Duodenal mucosa (tissue), 2 donors: ENCODE measurements around the gene METTL8.
"Not testable (repeated sequence)": the region's sequence is repeated elsewhere in the genome, so short reads cannot be mapped to it uniquely, and the experiment has no call there.

ENCODE experiments used
- H3K27ac ChIP-seq: one replicate; pipeline ENCODE4 v1.7.0; 2013; ENCODE audit warnings: low read depth, low read length
- H3K27me3 ChIP-seq, 2 donors: one replicate each; pipeline ENCODE4 v1.7.0; 2013; ENCODE audit warnings: low read length in 2 of 2, control low read depth in 1 of 2; ENCODE audit not compliant: insufficient read depth in 2 of 2, control insufficient read depth in 1 of 2
- H3K36me3 ChIP-seq, 2 donors: one replicate each; pipeline ENCODE4 v1.7.0; 2013; ENCODE audit warnings: low read length in 2 of 2, control low read depth in 1 of 2; ENCODE audit not compliant: insufficient read depth in 2 of 2, control insufficient read depth in 1 of 2
- H3K4me1 ChIP-seq, 2 donors: one replicate each; pipeline ENCODE4 v1.7.0; 2013; ENCODE audit warnings: low read length in 2 of 2, control low read depth in 1 of 2; ENCODE audit not compliant: insufficient read depth in 2 of 2, control insufficient read depth in 1 of 2
- H3K4me3 ChIP-seq, 2 donors: one replicate each; pipeline ENCODE4 v1.7.0; 2013; ENCODE audit warnings: low read length in 2 of 2, low read depth in 1 of 2
- H3K9ac ChIP-seq, 2 donors: one replicate each; pipeline ENCODE4 v1.7.0; 2013; ENCODE audit warnings: low read length in 2 of 2, low read depth in 1 of 2
- H3K9me3 ChIP-seq, 2 donors: one replicate each; pipeline ENCODE4 v1.7.0; 2013; ENCODE audit warnings: low read length in 2 of 2, control low read depth in 1 of 2; ENCODE audit not compliant: control insufficient read depth in 1 of 2

METTL8 gene

DNA sequence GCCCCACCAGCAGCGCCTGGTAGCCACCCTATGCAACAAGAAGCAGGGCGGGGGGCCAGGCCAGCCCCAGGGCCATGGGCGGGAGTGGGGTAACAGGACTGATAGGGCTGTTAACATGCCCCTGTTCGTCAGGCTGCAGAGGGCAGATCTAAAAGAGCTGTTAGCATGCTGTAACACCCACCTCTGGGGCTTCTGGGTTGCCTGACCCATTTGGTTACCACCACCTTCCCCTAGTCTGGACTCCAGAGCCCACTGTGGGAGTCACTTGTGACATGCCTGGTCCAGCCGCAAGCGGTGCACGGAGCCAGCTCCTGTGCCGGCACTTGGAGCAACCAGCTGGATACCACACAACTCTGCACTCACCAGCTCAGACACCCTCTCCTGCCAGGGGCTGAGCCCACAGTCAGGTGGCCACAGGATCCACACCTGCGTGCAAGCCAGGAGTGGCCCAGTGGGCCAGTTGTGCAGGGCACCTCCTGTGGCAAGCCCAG lies 2.1 kb downstream of the METTL8 start:
- H3K9ac ChIP-seq, result no peak overlapping the region
- H3K9me3 ChIP-seq, result no peaks in the 10 kb centered on the region
- no peak overlapping the region for H3K4me3 ChIP-seq
- peaks cover 0 to 5% of the 10 kb centered on the region in 2 donors for H3K36me3 ChIP-seq
- no peak overlapping the region for H3K27ac ChIP-seq
- H3K4me1 ChIP-seq, result peaks cover 17 to 27% of the 10 kb centered on the region in 2 donors
- no peaks in the 10 kb centered on the region for H3K27me3 ChIP-seq

DNA sequence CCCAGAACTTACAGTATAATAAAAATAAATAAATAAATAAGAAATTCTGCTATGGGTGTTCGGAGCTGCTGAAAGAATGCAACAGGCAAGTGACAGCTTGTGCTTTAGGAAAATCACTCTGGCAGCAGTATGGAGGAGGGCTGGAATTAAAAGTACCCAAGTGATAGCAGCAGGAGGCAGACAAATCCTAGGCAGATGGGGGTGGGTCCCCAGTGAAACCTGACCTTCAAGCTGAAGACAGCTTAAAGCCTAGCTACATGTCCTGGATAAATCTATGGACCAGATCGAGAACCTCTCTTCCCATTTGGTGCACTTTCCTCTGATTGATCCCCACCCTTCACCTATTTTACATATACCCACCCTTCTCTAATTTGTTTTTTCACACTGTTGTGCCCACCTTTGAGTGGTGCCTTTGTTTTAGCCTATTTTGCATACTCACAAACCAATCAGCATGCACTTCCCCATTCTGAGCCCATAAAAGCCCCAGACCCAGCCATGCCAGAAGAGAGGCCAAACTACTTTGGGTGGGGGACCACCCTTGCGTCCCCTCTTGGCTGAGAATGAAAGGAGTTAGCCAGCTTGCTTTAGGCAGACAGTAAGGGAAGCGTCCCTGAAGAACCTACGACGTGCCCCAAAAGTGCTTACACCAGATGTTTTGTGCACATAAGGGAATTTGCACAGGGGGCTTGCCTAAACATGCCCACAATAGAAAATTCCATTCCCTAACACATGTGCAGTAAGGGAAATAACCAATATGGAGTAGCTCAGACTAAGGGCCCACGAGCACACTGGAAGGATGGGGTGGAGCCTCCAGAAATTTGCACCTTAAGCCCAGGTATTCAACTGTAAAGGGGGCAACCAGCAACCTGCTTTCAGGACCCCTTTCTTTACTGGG lies 3.0 kb downstream of the METTL8 start:
- Histone ChIP-seq H3K4me3 (no peak overlapping the region), H3K9ac (no peak overlapping the region), H3K27ac (no peak overlapping the region), H3K9me3 (no peaks in the 10 kb centered on the region), H3K27me3 (no peaks in the 10 kb centered on the region), H3K4me1 (peaks cover 17 to 26% of the 10 kb centered on the region in 2 donors), H3K36me3 (no peaks in the 10 kb centered on the region)

GRCh38 chr2:171422710-171423495 lies 10.9 kb downstream of the METTL8 start:
- H3K4me1 ChIP-seq, H3K36me3 ChIP-seq, H3K4me3 ChIP-seq, H3K9ac ChIP-seq, H3K27ac ChIP-seq, H3K27me3 ChIP-seq: not testable (repeated sequence)
- H3K9me3 ChIP-seq, result peaks cover 8 to 20% of the 10 kb centered on the region in 2 donors

- Histone ChIP-seq H3K9ac (no peak overlapping the region), H3K4me3 (no peak overlapping the region), H3K36me3 (no peaks in the 10 kb centered on the region), H3K27me3 (no peaks in the 10 kb centered on the region), H3K4me1 (peaks cover 0 to 4% of the 10 kb centered on the region in 2 donors), H3K27ac (no peak overlapping the region), H3K9me3 (peaks cover 8 to 20% of the 10 kb centered on the region in 2 donors)
These were observed 12.8 kb downstream of the METTL8 start for GRCh38 chr2:171420728-171421563.

DNA sequence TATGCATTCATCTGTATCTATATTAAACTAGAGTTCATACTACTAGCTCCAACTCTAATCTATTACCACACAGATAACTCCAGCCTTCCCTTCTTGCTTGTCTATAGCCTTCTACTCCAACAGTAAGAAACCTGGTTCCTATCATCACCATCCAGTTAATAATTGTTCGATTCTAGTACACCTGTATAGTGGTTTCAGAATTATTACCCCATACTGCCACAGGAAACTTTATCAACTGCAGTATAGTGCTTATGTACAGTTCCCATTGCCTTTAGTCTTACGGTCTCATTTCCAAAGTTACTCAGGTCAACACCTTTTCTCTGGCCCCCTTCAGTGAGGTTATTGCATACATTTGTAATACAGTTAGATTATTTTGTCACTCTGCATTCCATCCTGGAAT lies 14.5 kb downstream of the METTL8 start:
- no peak overlapping the region for H3K27ac ChIP-seq
- H3K9me3 ChIP-seq, result peaks cover 8 to 13% of the 10 kb centered on the region in 2 donors
- no peak overlapping the region for H3K4me3 ChIP-seq
- no peaks in the 10 kb centered on the region for H3K27me3 ChIP-seq
- peaks cover 0 to 4% of the 10 kb centered on the region in 2 donors for H3K4me1 ChIP-seq
- H3K36me3 ChIP-seq, result no peaks in the 10 kb centered on the region
- H3K9ac ChIP-seq, result no peak overlapping the region

GRCh38 chr2:171416009-171416926 lies 17.5 kb downstream of the METTL8 start:
- Histone ChIP-seq H3K36me3 (no peaks in the 10 kb centered on the region), H3K27ac (no peak overlapping the region), H3K4me1 (peaks cover 0 to 4% of the 10 kb centered on the region in 2 donors), H3K9me3 (no peaks in the 10 kb centered on the region), H3K4me3 (no peak overlapping the region), H3K27me3 (no peaks in the 10 kb centered on the region), H3K9ac (no peak overlapping the region)

- H3K9me3 ChIP-seq, H3K27me3 ChIP-seq, H3K36me3 ChIP-seq, H3K4me1 ChIP-seq, H3K4me3 ChIP-seq, H3K9ac ChIP-seq, H3K27ac ChIP-seq: not testable (repeated sequence)
These were observed 19.1 kb downstream of the METTL8 start for GRCh38 chr2:171414645-171415044.

GRCh38 chr2:171412571-171413175 lies 21.1 kb downstream of the METTL8 start:
- Histone ChIP-seq H3K4me3 (no peak overlapping the region), H3K9me3 (no peaks in the 10 kb centered on the region), H3K36me3 (no peaks in the 10 kb centered on the region), H3K9ac (no peak overlapping the region), H3K27ac (no peak overlapping the region), H3K4me1 (no peaks in the 10 kb centered on the region), H3K27me3 (no peaks in the 10 kb centered on the region)
